Spleen (tissue), 11 donors: ENCODE measurements around the gene PTPRK. TPM values are rescaled to one million over a fixed set of nuclear protein-coding genes. Genes with fewer than 3 reads are reported as not detected.

Source experiments
- DNase-seq: peaks from one replicate; pipeline ENCODE4 v3.0.0-alpha.2; 2020
- H3K27ac ChIP-seq, 8 donors: fragments of 200-600 bp; sonication (generic) in 7 of 8; 1 replicate in 4 of 8; 2 replicates in 4 of 8; pipeline versions ENCODE4 v1.5.0 to v1.8.0; 2016 to 2021; ENCODE audit warnings: inconsistent platforms in 4 of 8, mild to moderate bottlenecking in 4 of 8, moderate library complexity in 1 of 8
- H3K27me3 ChIP-seq, 7 donors: fragments of 200-600 bp; sonication (generic) in 6 of 7; replicated peaks in 1 of 7; 1 replicate in 4 of 7; 2 replicates in 3 of 7; pipeline versions ENCODE4 v1.5.0 to v1.8.0; 2016 to 2021; ENCODE audit warnings: inconsistent platforms in 3 of 7, mild to moderate bottlenecking in 1 of 7
- H3K36me3 ChIP-seq, 6 donors: fragments of 200-600 bp; sonication (generic) in 5 of 6; 1 replicate in 4 of 6; 2 replicates in 2 of 6; pipeline versions ENCODE4 v1.5.0 to v1.8.0; 2016 to 2021; ENCODE audit warnings: inconsistent platforms in 2 of 6
- H3K4me1 ChIP-seq, 6 donors: fragments of 200-600 bp; sonication (generic) in 5 of 6; 1 replicate in 3 of 6; 2 replicates in 3 of 6; pipeline versions ENCODE4 v1.5.0 to v1.8.0; 2016 to 2021; ENCODE audit warnings: inconsistent platforms in 3 of 6
- H3K4me3 ChIP-seq, 8 donors: fragments of 200-600 bp; sonication (generic) in 7 of 8; 1 replicate in 4 of 8; 2 replicates in 4 of 8; pipeline versions ENCODE4 v1.5.0 to v1.8.0; 2016 to 2021; ENCODE audit warnings: inconsistent platforms in 4 of 8, mild to moderate bottlenecking in 4 of 8, moderate library complexity in 2 of 8
- H3K9me3 ChIP-seq, 8 donors: fragments of 200-600 bp; sonication (generic) in 7 of 8; 1 replicate in 4 of 8; 2 replicates in 4 of 8; pipeline versions ENCODE4 v1.5.0 to v1.8.0; 2016 to 2021; ENCODE audit warnings: inconsistent platforms in 4 of 8
- CTCF ChIP-seq, 11 experiments: fragments of 200-600 bp in 7 of 11; fragments of 450-650 bp in 4 of 11; sonication (generic) in 4 of 11; IDR thresholded peaks in 8 of 11; conservative IDR thresholded peaks in 3 of 11; 1 replicate in 7 of 11; 2 replicates in 4 of 11; pipeline versions ENCODE4 v1.4.0 to v1.8.0; 2016 to 2021; ENCODE audit warnings: antibody characterized with exemption in 11 of 11, inconsistent platforms in 4 of 11, mild to moderate bottlenecking in 1 of 11
- POLR2A ChIP-seq, 3 donors: fragments of 450-650 bp; IDR thresholded peaks; one replicate each; pipeline ENCODE4 v1.5.1; 2017; ENCODE audit warnings: antibody characterized with exemption in 3 of 3, mild to moderate bottlenecking in 1 of 3
- POLR2AphosphoS5 ChIP-seq, 3 donors: sonication (generic); formaldehyde crosslinking; IDR thresholded peaks; one replicate each; pipeline ENCODE4 v1.5.1; 2017; ENCODE audit warnings: antibody characterized with exemption in 3 of 3
- WGBS, 5 donors: extraction: QIAGEN DNeasy Blood & Tissue Kit in 3 of 5; methylation state at CpG; one replicate each; pipeline versions ENCODE4 v1.1.5 to v1.1.7; 2013 to 2018; 5-methylcytosine and 5-hydroxymethylcytosine counted together
- intact Hi-C: fragments of 100-400 bp; cut with DNase I; formaldehyde crosslinking; loops from one replicate; pipeline ENCODE4 v1.15.0; 2023; ENCODE audit warnings: low total_unique reads
- polyA plus RNA-seq, 3 donors: library from polyadenylated mRNA; stranded (reverse); fragments of 200-250 nt; gene quantifications; one replicate each; pipeline ENCODE4 v1.2.1, GENCODE V29; 2013
- total RNA-seq, 7 donors: library from RNA; depleted of rRNA in 3 of 7; stranded (reverse); fragments of >200 nt in 3 of 7; fragmentation: NEBNext Ultra II Directional in 4 of 7; extraction: Animal tissue kit (Norgen Biotek cat#: 25700) in 4 of 7; gene quantifications; one replicate each; pipeline versions ENCODE4 v1.1.0 to v1.2.1, GENCODE V29; 2016 to 2021
- donor health status: healthy with polysubstance abuse.
- donor health status: DM: no; HTN: no; CAD: no; lungs with moderate emphysema.
- donor health status: DM: no; HTN: no; CAD: no.
- donor health status: Bipolar disorder and iron deficiency.
- donor health status: healthy.
- donor health status: DM: no; HTN: no; CAD: no.
- donor health status: DM: yes; HTN: yes; CAD: no.

The PTPRK gene
- total and polyA plus RNA-seq, 10 donors: 3.3 to 67.8 (median 34.0) TPM

- TF ChIP-seq POLR2A (IDR thresholded peaks at IDR 0.05) (no peak), POLR2AphosphoS5 (IDR thresholded peaks at IDR 0.05) (no peak), CTCF (IDR thresholded peaks at IDR 0.05 in 8 of 11, conservative IDR thresholded peaks at IDR 0.05 in 3 of 11) (no peak)
- WGBS, 5 donors: 77 to 93% (median 87%) methylated on average over 3 of the region's 3 CpGs
Observed at GRCh38 chr6:128532827-128533226, 12.4 kb upstream of the PTPRK start.

DNA sequence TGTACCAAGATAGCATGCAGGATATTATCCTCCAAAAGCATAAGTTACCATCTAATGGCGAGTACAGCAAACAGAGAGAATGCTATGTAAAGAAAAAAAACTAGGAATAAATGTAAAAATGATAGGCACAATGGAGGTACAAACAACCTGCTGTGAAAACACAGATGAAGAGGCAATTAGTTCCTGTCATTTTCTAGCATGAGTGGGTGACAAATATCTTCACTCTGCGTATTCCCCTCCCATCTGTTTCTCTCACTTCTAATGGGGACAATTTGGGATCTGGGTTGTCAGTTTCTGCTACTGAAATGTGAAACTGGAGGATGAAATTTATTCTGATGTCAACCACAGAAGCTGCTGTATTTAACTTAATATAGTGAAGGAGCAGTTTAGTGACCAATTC is 11.7 kb upstream of the PTPRK start:
- intact Hi-C loops: no loop called here
- H3K27ac ChIP-seq: no peak overlapping the region
- no peak for DNase-seq
- H3K4me1 ChIP-seq: no peaks in the 10 kb centered on the region
- no peaks in the 10 kb centered on the region for H3K9me3 ChIP-seq
- no peaks in the 10 kb centered on the region for H3K36me3 ChIP-seq
- WGBS, 5 donors: 71 to 90% (median 81%) methylated on average over 2 of the region's 2 CpGs
- no peak overlapping the region for H3K4me3 ChIP-seq
- H3K27me3 ChIP-seq: no peaks in the 10 kb centered on the region
- TF ChIP-seq CTCF (IDR thresholded peaks at IDR 0.05 in 8 of 11, conservative IDR thresholded peaks at IDR 0.05 in 3 of 11) (no peak), POLR2A (IDR thresholded peaks at IDR 0.05) (no peak), POLR2AphosphoS5 (IDR thresholded peaks at IDR 0.05) (no peak)

More at GRCh38 chr6:128532827-128533226, 12.4 kb upstream of the PTPRK start:
- no peaks in the 10 kb centered on the region for H3K27me3 ChIP-seq
- H3K36me3 ChIP-seq: no peaks in the 10 kb centered on the region
- H3K4me3 ChIP-seq: no peak overlapping the region
- H3K4me1 ChIP-seq: no peaks in the 10 kb centered on the region
- no peak overlapping the region for H3K27ac ChIP-seq
- no peaks in the 10 kb centered on the region for H3K9me3 ChIP-seq
- DNase-seq: no peak
- intact Hi-C loops: no loop called here

DNA sequence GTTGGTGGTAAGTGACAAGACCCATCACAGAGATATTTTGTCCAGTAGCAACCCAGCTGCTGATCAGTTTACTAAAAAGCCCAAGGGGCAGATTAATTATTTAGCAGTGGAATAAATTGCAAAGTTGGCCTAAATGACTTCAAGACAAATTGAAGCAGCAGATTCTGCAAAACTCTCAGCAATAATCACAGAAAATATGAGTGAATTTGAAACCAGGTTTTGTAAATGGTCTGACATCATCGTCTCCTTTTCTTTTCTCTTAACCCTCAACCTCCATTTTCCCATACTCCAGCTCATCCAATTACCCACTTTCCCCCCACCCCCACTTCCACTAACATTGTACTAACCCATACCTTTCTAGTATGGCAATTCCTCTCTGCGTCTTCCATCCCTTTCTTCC is 11.3 kb upstream of the PTPRK start:
- intact Hi-C loops: no loop called here
- no peaks in the 10 kb centered on the region for H3K9me3 ChIP-seq
- H3K36me3 ChIP-seq: no peaks in the 10 kb centered on the region
- no peak overlapping the region for H3K27ac ChIP-seq
- no peak overlapping the region for H3K4me3 ChIP-seq
- DNase-seq: no peak
- no peaks in the 10 kb centered on the region for H3K4me1 ChIP-seq
- 75 to 87% (median 79%) methylated on average over 2 of the region's 2 CpGs for WGBS, 5 donors
- no peaks in the 10 kb centered on the region for H3K27me3 ChIP-seq
- TF ChIP-seq POLR2AphosphoS5 (IDR thresholded peaks at IDR 0.05): no peak
- TF ChIP-seq POLR2A (IDR thresholded peaks at IDR 0.05): no peak
- no peak for TF ChIP-seq CTCF (IDR thresholded peaks at IDR 0.05 in 8 of 11, conservative IDR thresholded peaks at IDR 0.05 in 3 of 11)

DNA sequence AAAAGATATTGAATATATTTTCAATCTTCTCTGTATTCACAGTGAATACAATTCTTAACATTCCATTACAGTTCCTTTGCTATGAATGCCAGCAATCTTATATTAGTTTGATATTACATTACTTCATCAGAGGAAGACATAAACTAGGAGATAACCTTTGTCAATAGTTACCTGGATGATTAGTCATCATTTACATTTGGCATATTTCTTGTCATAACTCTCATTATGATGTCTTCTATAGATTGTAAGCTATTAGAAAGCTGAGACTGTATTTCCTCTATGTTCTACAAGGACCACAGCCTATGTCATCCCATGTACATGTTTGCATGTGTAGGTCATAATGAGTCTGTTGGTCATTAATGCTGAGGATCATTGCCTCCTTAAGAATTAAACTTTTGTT is 7.8 kb upstream of the PTPRK start:
- Histone ChIP-seq H3K27me3 (peaks cover 0 to 10% (median 0%) of the 10 kb centered on the region in 7 donors), H3K36me3 (no peaks in the 10 kb centered on the region), H3K4me3 (no peak overlapping the region), H3K9me3 (no peaks in the 10 kb centered on the region), H3K4me1 (no peaks in the 10 kb centered on the region), H3K27ac (no peak overlapping the region)
- TF ChIP-seq POLR2A (IDR thresholded peaks at IDR 0.05) (no peak), CTCF (IDR thresholded peaks at IDR 0.05 in 8 of 11, conservative IDR thresholded peaks at IDR 0.05 in 3 of 11) (no peak), POLR2AphosphoS5 (IDR thresholded peaks at IDR 0.05) (no peak)
- intact Hi-C loops: no loop called here
- DNase-seq: no peak
